GM19397 (cell line): Measurements from ENCODE around the gene MPC1L.

Experiments
- ATAC-seq: cut with Tn5 transposase; IDR thresholded peaks from one replicate; pipeline ENCODE4 v1.9.1; 2021; ENCODE audit warnings: mild to moderate bottlenecking, moderate library complexity; ENCODE audit not compliant: unreplicated experiment

The MPC1L gene

DNA sequence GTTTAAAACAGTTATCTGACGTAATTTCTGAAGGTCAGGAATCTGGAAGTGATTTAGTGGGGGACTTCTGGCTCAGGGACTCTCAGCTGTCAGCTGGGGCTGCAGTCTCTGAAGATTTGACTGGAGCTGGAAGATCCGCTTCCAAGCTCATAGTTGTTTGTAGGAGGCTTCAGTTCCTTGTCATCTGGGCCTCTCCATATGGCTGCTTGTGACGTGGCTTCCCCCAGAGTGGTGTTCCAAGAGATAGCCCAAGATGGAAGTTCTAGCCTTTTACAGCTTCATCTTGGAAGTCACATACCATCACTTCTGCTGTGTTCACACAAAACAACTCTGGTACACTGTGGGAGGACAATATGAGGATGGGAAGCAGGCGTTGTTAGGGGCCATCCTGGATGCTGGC is 2.1 kb downstream of the MPC1L start:
- no peak for ATAC-seq

- ATAC-seq: no peak
These were observed 5.3 kb downstream of the MPC1L start for GRCh38 chrX:40628506-40628905.

DNA sequence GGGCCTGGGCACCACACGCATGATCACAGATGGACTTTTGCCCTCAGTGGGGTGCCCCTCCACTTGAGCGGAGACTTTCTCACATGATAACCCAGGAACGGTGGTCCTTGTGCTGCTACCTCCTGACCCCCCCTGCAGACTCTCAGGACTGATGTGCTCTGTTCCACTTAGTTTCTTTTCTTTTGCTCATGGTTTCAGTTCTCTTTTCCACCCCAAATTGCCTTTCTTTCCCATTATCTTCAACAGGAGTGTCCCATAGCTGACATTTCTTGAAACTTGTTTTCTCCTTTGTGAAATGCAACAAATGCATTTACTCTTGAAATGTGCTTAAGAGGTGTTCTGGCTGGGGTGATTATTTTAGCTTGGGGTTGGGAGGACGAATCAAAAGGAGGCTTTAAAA is 9.0 kb downstream of the MPC1L start:
- no peak for ATAC-seq

DNA sequence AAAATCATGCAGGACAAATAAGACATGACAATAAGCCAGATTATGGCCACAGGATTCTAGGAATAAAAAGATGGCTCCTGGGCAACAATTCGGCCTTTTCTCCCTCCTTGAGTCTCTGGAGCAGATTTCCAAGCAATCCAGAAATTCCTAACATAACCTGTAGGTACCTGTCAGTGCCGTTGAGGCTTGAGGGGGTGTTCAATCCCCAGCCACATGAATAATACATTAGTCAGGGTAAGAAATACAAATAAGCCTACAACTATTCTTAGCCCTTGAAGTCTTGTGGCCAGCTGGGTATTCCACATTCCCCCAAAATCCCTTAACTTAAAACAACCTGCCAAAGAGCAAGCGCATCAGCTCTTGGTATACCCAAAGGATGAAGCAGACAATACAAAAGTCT is 14.5 kb downstream of the MPC1L start:
- ATAC-seq: no peak

- no peak for ATAC-seq
These were observed 20.9 kb downstream of the MPC1L start for GRCh38 chrX:40644176-40644575.

- no peak for ATAC-seq
These were observed 21.7 kb downstream of the MPC1L start for GRCh38 chrX:40644821-40645358.

DNA sequence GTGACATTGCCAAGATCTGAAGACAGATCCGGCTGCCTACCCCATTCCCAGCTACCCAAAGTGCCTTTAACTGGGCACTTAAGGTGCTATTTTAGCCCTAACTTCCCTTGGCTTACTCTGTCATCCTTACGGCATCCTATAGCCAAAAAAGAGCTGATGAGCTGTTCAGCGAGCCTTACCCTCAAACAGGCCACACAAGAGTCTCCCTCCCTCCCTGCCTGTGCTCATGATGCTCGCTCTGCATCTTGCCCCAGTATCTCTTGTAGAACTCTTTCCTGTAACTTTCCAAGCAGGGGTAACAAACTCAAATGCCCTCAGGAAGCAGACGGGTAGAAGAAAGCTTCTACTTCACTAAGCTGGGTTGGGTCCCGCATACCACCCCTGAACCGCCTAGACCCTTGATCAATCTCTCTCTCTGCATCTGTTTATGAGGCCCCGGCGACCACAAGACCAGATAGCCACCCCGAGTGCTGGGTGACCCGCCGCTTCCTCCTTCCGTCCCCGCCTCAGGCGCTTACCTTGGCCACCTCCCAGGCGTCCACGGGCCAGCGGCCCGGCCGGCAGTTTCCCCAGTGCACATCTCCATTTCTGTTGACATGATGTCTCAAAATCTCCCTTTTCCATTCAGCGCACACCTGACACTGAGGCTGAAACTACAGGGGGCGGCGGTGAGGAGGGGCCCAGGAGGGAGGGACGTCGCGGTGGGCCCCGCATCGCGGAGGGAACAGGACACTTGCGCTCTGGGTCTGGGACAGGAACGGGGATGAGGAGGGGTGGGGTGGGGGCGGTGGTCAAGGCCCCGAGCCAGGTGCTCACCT is 23.5 kb downstream of the MPC1L start:
- ATAC-seq: peak; percentile 23

DNA sequence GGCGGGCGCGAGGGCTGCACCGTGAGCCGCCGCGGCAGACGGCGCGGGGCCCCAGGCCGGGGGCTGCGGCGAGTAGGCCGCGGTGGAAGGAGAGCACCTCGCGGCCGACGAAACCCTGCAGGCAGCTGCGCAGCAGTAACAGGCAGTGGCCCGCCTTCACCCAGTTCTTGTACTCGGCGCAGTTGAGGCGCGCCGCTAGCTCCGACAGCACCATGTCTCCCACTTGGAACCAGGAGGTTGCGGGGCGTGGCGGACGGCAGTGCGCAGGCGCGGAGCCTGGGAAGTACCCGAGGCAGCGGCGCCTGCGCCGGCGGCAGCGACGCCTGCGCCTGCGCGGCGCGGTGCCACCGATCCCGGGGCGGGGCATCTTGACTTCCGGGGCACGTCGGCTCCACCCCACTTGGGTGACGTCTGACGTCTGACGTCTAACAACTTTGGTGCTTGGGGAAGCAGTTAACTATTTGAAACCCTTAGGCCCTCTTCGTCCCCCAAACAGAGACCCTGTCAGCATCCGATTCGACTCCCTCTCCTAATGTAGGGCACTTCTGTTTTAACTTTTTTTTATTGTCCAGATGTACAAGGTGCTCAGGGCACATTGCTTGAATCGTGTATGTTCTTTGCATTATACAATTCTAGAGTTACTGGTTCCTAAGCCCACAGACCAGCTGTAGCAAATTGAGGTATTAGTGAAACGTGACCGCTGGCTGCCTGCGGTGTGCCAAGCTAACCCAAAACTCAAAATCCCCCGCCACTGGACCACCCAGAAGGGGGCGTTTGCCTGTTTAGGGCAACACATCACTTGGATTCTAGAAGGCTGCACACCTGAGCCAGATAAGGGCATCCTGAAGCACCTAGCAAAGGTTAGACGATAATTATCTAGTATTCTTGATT is 24.3 kb downstream of the MPC1L start, which contains the start of gene CXorf38:
TSS of gene CXorf38 (minus strand) at position 255 of the 891 bp plus-strand sequence. CDS start at position 214, 41 bp downstream.
- ATAC-seq: peak; percentile 67

GRCh38 chrX:40651620-40652223 is 28.5 kb downstream of the MPC1L start:
- no peak for ATAC-seq

DNA sequence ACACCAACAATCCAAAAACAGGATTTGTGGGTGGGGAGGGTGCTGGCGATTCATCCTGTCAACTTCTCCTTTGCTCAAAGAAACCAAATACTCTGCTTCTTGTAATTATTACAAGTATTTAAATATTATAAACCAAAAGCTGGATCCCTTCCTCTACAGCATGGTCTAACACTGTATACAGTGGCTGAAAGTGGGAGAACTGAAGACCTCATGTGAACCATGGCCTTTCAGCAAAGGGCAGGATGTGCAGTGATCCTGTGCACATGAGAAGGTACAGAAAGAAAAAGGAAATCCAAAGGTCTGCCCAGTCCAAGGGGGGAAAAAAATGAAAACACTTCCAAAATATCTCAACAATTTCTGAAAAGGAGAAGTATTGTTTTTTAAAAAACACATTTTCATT is 29.4 kb downstream of the MPC1L start:
- ATAC-seq: no peak

DNA sequence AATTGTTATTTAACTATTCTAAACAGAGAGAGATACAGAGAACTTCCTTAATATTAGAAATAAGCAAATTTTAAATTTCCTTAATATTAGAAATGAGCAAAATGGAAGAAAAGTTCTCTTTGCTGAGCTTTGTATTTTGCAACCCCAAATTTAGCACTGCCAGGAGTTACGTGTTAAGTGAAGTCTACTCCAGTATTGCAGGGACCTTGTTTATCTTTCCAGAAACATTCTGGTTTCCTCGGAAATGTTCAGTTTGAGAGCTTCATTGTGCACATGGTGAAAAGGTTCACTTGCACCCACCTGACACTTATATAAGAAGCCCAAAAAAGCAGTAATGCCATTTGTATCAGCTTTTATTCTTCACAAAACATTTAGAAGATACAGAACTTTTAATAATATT is 30.3 kb downstream of the MPC1L start:
- ATAC-seq: no peak

- no peak for ATAC-seq
These were observed 37.2 kb downstream of the MPC1L start for GRCh38 chrX:40660381-40660780.

DNA sequence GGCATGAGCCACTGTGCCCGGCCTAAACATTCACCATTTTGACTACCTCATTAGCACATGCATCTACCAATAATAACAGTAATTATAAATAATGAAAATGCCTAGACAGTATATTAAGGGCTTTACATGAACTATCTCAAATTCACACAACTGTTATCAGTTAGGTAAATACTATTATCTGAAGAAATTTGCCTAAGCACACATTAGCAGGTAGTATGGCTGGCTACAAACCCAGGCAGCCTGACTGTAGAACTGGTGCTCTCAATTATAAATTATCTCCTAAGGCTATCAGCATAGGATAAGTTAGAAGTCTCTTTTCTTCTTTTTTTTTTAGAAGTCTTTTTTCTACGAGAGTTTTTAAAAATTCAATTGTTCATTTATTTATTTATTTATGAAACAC is 38.3 kb downstream of the MPC1L start:
- ATAC-seq: no peak

GRCh38 chrX:40663078-40663740 is 40.0 kb downstream of the MPC1L start:
- ATAC-seq: no peak

- no peak for ATAC-seq
These were observed 40.8 kb downstream of the MPC1L start for GRCh38 chrX:40663880-40664630.

DNA sequence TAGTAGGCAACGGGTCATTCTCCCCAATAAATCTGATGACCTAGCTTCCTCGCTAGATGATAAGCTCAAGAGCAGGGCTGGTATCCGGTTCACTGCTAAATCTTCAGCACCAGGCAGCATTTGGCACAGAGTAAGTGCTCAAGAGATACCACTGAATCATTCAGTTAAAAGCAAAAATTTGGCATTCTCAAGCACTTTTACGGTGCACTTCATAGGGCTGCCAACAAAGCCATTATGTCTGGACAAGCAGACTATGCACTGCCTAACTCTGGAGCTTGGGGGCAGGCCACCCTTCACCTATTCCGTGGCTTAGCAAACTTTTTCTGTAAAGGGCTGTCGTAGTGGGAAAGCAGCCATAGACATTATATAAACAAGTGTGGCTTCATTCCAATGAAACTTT is 47.9 kb downstream of the MPC1L start:
- ATAC-seq: no peak
